Lower leg skin (tissue), 4 donors: ENCODE results near the gene MCUR1. TPM values are rescaled to one million over a fixed set of nuclear protein-coding genes. Genes with fewer than 3 reads are reported as not detected.
"Not testable (repeated sequence)": the region's sequence is repeated elsewhere in the genome, so short reads cannot be mapped to it uniquely, and the experiment has no call there.

Experiments
- DNase-seq, 2 donors: peaks; one replicate each; pipeline ENCODE4 v3.0.0-alpha.2; 2019; ENCODE audit warnings: low spot score in 2 of 2
- H3K4me3 ChIP-seq: fragments of 200-600 bp; sonication (generic); 2 replicates; pipeline ENCODE4 v1.5.1; 2017; ENCODE audit warnings: mild to moderate bottlenecking, low read depth; ENCODE audit not compliant: poor library complexity, severe bottlenecking
- POLR2A ChIP-seq, 2 donors: fragments of 450-650 bp; IDR thresholded peaks; one replicate each; pipeline ENCODE4 v1.6.1; 2016 to 2017; ENCODE audit warnings: antibody characterized with exemption in 2 of 2, mild to moderate bottlenecking in 1 of 2, moderate library complexity in 1 of 2
- WGBS, 2 donors: methylation state at CpG; one replicate each; pipeline ENCODE4 v1.1.5; 2018; 5-methylcytosine and 5-hydroxymethylcytosine counted together
- intact Hi-C: fragments of 100-400 bp; cut with DNase I; formaldehyde crosslinking; loops from one replicate; pipeline ENCODE4 v1.15.0; 2023; ENCODE audit warnings: low total_unique reads
- total RNA-seq, 4 donors: library from RNA; depleted of rRNA; stranded (reverse); fragments of >200 nt; gene quantifications; one replicate each; pipeline ENCODE4 v1.1.0, GENCODE V29; 2016
- TF ChIP-seq, protein P1 (sequence below), 3 donors: fragments of 450-650 bp; IDR thresholded peaks; one replicate each; pipeline ENCODE4 v1.5.1; 2016; ENCODE audit warnings: antibody characterized with exemption in 3 of 3, mild to moderate bottlenecking in 3 of 3, moderate library complexity in 2 of 3

MCUR1 gene
- 10 to 100 TPM; 19.2 to 50.1 (median 33.5) TPM for total RNA-seq

GRCh38 chr6:13814176-13814937, at the start of gene MCUR1:
TSS of gene MCUR1 (minus strand) at chr6:13814557. CDS start at chr6:13814429, 128 bp downstream.
- peak in 1 of 2 donors; percentile 3 for TF ChIP-seq POLR2A (IDR thresholded peaks at IDR 0.05)
- TF ChIP-seq, protein P1, sequence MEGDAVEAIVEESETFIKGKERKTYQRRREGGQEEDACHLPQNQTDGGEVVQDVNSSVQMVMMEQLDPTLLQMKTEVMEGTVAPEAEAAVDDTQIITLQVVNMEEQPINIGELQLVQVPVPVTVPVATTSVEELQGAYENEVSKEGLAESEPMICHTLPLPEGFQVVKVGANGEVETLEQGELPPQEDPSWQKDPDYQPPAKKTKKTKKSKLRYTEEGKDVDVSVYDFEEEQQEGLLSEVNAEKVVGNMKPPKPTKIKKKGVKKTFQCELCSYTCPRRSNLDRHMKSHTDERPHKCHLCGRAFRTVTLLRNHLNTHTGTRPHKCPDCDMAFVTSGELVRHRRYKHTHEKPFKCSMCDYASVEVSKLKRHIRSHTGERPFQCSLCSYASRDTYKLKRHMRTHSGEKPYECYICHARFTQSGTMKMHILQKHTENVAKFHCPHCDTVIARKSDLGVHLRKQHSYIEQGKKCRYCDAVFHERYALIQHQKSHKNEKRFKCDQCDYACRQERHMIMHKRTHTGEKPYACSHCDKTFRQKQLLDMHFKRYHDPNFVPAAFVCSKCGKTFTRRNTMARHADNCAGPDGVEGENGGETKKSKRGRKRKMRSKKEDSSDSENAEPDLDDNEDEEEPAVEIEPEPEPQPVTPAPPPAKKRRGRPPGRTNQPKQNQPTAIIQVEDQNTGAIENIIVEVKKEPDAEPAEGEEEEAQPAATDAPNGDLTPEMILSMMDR (IDR thresholded peaks at IDR 0.05), result no peak
- peak within 1 kb of the TSS; percentile 79 for H3K4me3 ChIP-seq
- WGBS, 2 donors, result 0% methylated on average over 5 to 11 of the region's 81 CpGs
- intact Hi-C loops, result no loop called here
- peak; percentile 64 to 94 for DNase-seq

GRCh38 chr6:13863699-13864155, 49.4 kb upstream of the MCUR1 start:
- TF ChIP-seq, protein P1 (IDR thresholded peaks at IDR 0.05), result no peak
- no peak for TF ChIP-seq POLR2A (IDR thresholded peaks at IDR 0.05)
- DNase-seq, result peak in 1 of 2 donors; percentile 36
- WGBS, 2 donors, result 54 to 64% methylated on average over 2 of the region's 2 CpGs
- intact Hi-C loops, result no loop called here
- no peak overlapping the region for H3K4me3 ChIP-seq

- H3K4me3 ChIP-seq, intact Hi-C loops: not testable (repeated sequence)
- WGBS, 2 donors, result 87 to 97% methylated on average over 2 to 3 of the region's 3 CpGs
- DNase-seq, result peak in 1 of 2 donors; percentile 6
Measured at GRCh38 chr6:13860556-13861185, 46.3 kb upstream of the MCUR1 start.

DNA sequence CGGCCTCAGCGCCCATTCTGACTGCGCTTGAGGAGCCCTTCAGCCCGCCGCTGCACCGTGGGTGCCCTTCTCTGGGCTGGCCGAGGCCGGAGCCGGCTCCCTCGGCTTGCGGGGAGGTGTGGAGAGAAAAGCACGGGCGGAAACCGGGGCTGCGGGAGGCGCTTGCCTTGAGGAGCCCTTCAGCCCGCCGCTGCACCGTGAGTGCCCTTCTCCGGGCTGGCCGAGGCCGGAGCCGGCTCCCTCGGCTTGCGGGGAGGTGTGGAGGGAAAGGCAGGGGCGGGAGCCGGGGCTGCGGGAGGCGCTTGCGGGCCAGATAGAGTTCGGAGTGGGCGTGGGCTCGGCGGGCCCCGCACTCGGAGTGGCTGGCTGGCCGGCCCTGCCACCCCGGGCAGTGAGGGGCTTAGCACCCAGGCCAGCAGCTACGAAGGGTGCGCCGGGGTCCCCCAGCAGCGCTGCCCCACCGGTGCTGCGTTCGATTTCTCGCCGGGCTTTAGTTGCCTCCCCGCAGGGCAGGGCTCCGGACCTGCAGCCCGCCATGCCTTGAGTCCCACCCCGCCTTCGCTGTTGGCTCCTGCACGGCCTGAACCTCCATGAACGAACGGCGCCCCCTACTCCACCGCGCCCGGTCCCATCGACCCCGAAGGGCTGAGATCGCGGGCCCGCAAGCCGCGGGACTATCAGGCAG, 45.7 kb upstream of the MCUR1 start:
- DNase-seq, result peak in 1 of 2 donors; percentile 80
- intact Hi-C loops, result no loop called here
- TF ChIP-seq POLR2A (IDR thresholded peaks at IDR 0.05), result no peak
- TF ChIP-seq, protein P1 (IDR thresholded peaks at IDR 0.05), result no peak
- WGBS, 2 donors, result 18 to 24% methylated on average over 16 to 56 of the region's 66 CpGs
- no peak overlapping the region for H3K4me3 ChIP-seq

DNA sequence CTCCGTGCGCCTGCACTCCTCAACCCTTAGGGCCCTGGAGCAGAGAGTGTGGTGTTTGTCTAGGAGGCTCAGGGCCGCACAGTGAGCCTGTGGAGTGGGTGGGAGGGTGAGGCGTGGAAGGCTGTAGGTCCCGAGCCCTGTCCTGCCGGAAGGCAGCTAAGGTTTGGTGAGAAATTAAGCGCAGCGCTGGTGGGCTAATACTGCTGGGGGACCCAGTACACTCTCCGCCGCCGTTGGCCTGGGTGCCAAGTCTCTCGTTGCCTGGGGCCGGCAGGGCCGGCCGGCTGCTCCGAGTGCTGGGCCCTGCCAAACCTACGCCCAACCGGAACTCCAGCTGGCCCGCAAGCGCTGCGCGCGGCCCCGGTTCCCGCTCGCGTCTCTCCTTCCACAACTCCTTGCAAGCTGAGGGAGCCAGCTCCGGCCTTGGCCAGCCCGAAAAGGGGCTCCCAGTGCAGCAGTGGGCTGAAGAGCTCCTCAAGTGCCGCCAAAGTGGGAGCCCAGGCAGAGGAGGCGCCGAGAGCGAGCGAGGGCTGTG, 40.4 kb upstream of the MCUR1 start:
- no peak overlapping the region for H3K4me3 ChIP-seq
- TF ChIP-seq, protein P1 (IDR thresholded peaks at IDR 0.05), result no peak
- TF ChIP-seq POLR2A (IDR thresholded peaks at IDR 0.05), result no peak
- WGBS, 2 donors, result 94 to 96% methylated on average over 33 of the region's 34 CpGs
- intact Hi-C loops, result no loop called here
- DNase-seq, result peak in 1 of 2 donors; percentile 78

GRCh38 chr6:13853871-13854270, 39.5 kb upstream of the MCUR1 start:
- 89 to 96% methylated on average over 5 of the region's 5 CpGs for WGBS, 2 donors
- DNase-seq, result no peak
- intact Hi-C loops, result no loop called here
- TF ChIP-seq, protein P1 (IDR thresholded peaks at IDR 0.05), result no peak
- TF ChIP-seq POLR2A (IDR thresholded peaks at IDR 0.05), result no peak
- no peak overlapping the region for H3K4me3 ChIP-seq
